22Rv1 (cell line): ENCODE measurements around the gene TMEM219.

Experiments
- ZFX ChIP-seq: fragments of 450-650 bp; IDR thresholded peaks from 2 replicates; pipeline ENCODE4 v1.6.1; 2017; ENCODE audit warnings: antibody characterized with exemption, borderline replicate concordance
- TF ChIP-seq, protein P1 (sequence below): fragments of 450-650 bp; IDR thresholded peaks from 2 replicates; pipeline ENCODE4 v1.5.1; 2017; ENCODE audit warnings: mild to moderate bottlenecking

DNA sequence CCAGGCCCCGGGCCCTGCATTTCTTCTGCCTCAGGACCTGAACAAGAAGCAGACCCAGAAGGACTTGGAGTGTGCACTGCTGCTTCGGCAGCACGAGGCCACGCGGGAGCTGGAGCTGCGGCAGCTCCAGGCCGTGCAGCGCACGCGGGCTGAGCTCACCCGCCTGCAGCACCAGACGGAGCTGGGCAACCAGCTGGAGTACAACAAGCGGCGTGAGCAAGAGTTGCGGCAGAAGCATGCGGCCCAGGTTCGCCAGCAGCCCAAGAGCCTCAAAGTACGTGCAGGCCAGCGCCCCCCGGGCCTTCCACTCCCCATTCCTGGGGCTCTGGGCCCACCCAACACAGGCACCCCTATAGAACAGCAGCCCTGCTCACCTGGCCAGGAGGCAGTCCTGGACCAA lies 24.4 kb downstream of the TMEM219 start:
- TF ChIP-seq, protein P1, sequence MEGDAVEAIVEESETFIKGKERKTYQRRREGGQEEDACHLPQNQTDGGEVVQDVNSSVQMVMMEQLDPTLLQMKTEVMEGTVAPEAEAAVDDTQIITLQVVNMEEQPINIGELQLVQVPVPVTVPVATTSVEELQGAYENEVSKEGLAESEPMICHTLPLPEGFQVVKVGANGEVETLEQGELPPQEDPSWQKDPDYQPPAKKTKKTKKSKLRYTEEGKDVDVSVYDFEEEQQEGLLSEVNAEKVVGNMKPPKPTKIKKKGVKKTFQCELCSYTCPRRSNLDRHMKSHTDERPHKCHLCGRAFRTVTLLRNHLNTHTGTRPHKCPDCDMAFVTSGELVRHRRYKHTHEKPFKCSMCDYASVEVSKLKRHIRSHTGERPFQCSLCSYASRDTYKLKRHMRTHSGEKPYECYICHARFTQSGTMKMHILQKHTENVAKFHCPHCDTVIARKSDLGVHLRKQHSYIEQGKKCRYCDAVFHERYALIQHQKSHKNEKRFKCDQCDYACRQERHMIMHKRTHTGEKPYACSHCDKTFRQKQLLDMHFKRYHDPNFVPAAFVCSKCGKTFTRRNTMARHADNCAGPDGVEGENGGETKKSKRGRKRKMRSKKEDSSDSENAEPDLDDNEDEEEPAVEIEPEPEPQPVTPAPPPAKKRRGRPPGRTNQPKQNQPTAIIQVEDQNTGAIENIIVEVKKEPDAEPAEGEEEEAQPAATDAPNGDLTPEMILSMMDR: no peak
- no peak for TF ChIP-seq ZFX
